H9 (cell line): ENCODE data around the gene ADAM19. TPM values are rescaled to one million over a fixed set of nuclear protein-coding genes. Genes with fewer than 3 reads are reported as not detected.

Experiments
- DNase-seq: peaks from one replicate; pipeline ENCODE4 v3.0.0-alpha.2; 2017
- H2AFZ ChIP-seq: one replicate; pipeline ENCODE4 v1.6.1; 2013; ENCODE audit warnings: mild to moderate bottlenecking, low read length, control low read depth, moderate library complexity
- H2AK5ac ChIP-seq: 2 replicates; pipeline ENCODE4 v1.6.1; 2013; ENCODE audit warnings: low read length, control low read depth, mixed read lengths; ENCODE audit not compliant: insufficient read length
- H2BK120ac ChIP-seq: one replicate; pipeline ENCODE4 v1.6.1; 2013; ENCODE audit warnings: low read depth, mild to moderate bottlenecking, low read length, control low read depth, inconsistent platforms; ENCODE audit not compliant: poor library complexity, severe bottlenecking
- H2BK12ac ChIP-seq: 2 replicates; pipeline ENCODE4 v1.6.1; 2013; ENCODE audit warnings: low read length, control low read depth, mixed read lengths, low read depth; ENCODE audit not compliant: insufficient read length
- H2BK15ac ChIP-seq: 2 replicates; pipeline ENCODE4 v1.6.1; 2013; ENCODE audit warnings: low read depth, low read length, control low read depth
- H2BK20ac ChIP-seq: one replicate; pipeline ENCODE4 v1.6.1; 2013; ENCODE audit warnings: low read depth, mild to moderate bottlenecking, low read length, control low read depth, inconsistent platforms; ENCODE audit not compliant: poor library complexity, severe bottlenecking
- H2BK5ac ChIP-seq: 2 replicates; pipeline ENCODE4 v1.6.1; 2013; ENCODE audit warnings: low read length, control low read depth, mixed read lengths; ENCODE audit not compliant: insufficient read length
- H3K14ac ChIP-seq: 2 replicates; pipeline ENCODE4 v1.6.1; 2013; ENCODE audit warnings: low read length, control low read depth; ENCODE audit not compliant: insufficient read depth
- H3K18ac ChIP-seq: 2 replicates; pipeline ENCODE4 v1.6.1; 2013; ENCODE audit warnings: low read depth, mild to moderate bottlenecking, mixed read lengths, low read length, control low read depth; ENCODE audit not compliant: insufficient read length
- H3K23ac ChIP-seq: 2 replicates; pipeline ENCODE4 v1.6.1; 2013; ENCODE audit warnings: low read length, control low read depth, mixed read lengths, low read depth; ENCODE audit not compliant: insufficient read length
- H3K23me2 ChIP-seq: 2 replicates; pipeline ENCODE4 v1.6.1; 2013; ENCODE audit warnings: low read depth, mild to moderate bottlenecking, mixed read lengths, low read length, control low read depth; ENCODE audit not compliant: insufficient read length, poor library complexity, severe bottlenecking
- H3K27ac ChIP-seq: 2 replicates; pipeline ENCODE4 v1.5.1; 2013; ENCODE audit warnings: low read length, control low read depth, mixed read lengths, low read depth; ENCODE audit not compliant: insufficient read length
- H3K27me3 ChIP-seq: 2 replicates; pipeline ENCODE4 v1.6.1; 2013; ENCODE audit warnings: low read length, control low read depth, inconsistent platforms; ENCODE audit not compliant: insufficient read depth
- H3K4ac ChIP-seq: 2 replicates; pipeline ENCODE4 v1.6.1; 2013; ENCODE audit warnings: low read depth, mild to moderate bottlenecking, control low read depth, inconsistent platforms, low read length, moderate library complexity
- H3K4me1 ChIP-seq: 2 replicates; pipeline ENCODE4 v1.6.1; 2013; ENCODE audit warnings: low read length, control low read depth, inconsistent platforms; ENCODE audit not compliant: insufficient read depth
- H3K4me2 ChIP-seq: 2 replicates; pipeline ENCODE4 v1.6.1; 2013; ENCODE audit warnings: low read length, control low read depth, mixed read lengths; ENCODE audit not compliant: insufficient read length, insufficient read depth
- H3K56ac ChIP-seq: 2 replicates; pipeline ENCODE4 v1.6.1; 2013; ENCODE audit warnings: low read depth, mild to moderate bottlenecking, mixed read lengths, low read length, control low read depth; ENCODE audit not compliant: insufficient read length
- H3K79me1 ChIP-seq: 2 replicates; pipeline ENCODE4 v1.6.1; 2013; ENCODE audit warnings: low read depth, mild to moderate bottlenecking, moderate library complexity, low read length, control low read depth, inconsistent platforms; ENCODE audit not compliant: insufficient read depth, poor library complexity, severe bottlenecking
- H3K79me2 ChIP-seq: 2 replicates; pipeline ENCODE4 v1.6.1; 2013; ENCODE audit warnings: low read length, control low read depth, inconsistent platforms; ENCODE audit not compliant: insufficient read depth
- H3K9ac ChIP-seq: 2 replicates; pipeline ENCODE4 v1.6.1; 2013; ENCODE audit warnings: low read length, control low read depth, mixed read lengths; ENCODE audit not compliant: insufficient read length; ENCODE audit errors: extremely low read depth
- H3K9me3 ChIP-seq: one replicate; pipeline ENCODE4 v1.6.1; 2013; ENCODE audit warnings: low read depth, low read length, inconsistent platforms; ENCODE audit not compliant: control insufficient read depth
- H3T11ph ChIP-seq: one replicate; pipeline ENCODE4 v1.6.1; 2013; ENCODE audit warnings: mild to moderate bottlenecking, low read length, control low read depth, inconsistent platforms
- H4K20me1 ChIP-seq: one replicate; pipeline ENCODE4 v1.6.1; 2013; ENCODE audit not compliant: control insufficient read depth, insufficient read length, insufficient read depth
- H4K5ac ChIP-seq: 2 replicates; pipeline ENCODE4 v1.6.1; 2013; ENCODE audit warnings: low read depth, mild to moderate bottlenecking, mixed read lengths, low read length, control low read depth; ENCODE audit not compliant: insufficient read length
- H4K8ac ChIP-seq: replicated peaks from 2 replicates; pipeline ENCODE4 v1.6.1; 2013; ENCODE audit warnings: low read length, control low read depth, mixed read lengths, low read depth; ENCODE audit not compliant: insufficient read length
- H4K91ac ChIP-seq: 2 replicates; pipeline ENCODE4 v1.6.1; 2013; ENCODE audit warnings: low read depth, mild to moderate bottlenecking, moderate library complexity, mixed read lengths, low read length, control low read depth; ENCODE audit not compliant: insufficient read length
- H3K27ac Mint-ChIP-seq, 3 experiments: 2 replicates in 2 of 3; 3 replicates in 1 of 3; pipeline ENCODE4 v1.8.0; 2020 to 2021; ENCODE audit warnings: mixed read lengths in 3 of 3, mild to moderate bottlenecking in 1 of 3, moderate library complexity in 1 of 3
- H3K27me3 Mint-ChIP-seq: 2 replicates; pipeline ENCODE4 v1.8.0; 2021; ENCODE audit warnings: low read depth, mild to moderate bottlenecking, moderate library complexity, mixed read lengths
- H3K36me3 Mint-ChIP-seq, 3 experiments: 2 replicates in 2 of 3; 3 replicates in 1 of 3; pipeline ENCODE4 v1.8.0; 2020 to 2021; ENCODE audit warnings: low read depth in 3 of 3, mixed read lengths in 3 of 3; ENCODE audit not compliant: insufficient read depth in 1 of 3
- H3K4me1 Mint-ChIP-seq, 2 experiments: 2 replicates each; pipeline ENCODE4 v1.8.0; 2020; ENCODE audit warnings: mixed read lengths in 2 of 2
- H3K4me3 Mint-ChIP-seq, 2 experiments: 2 replicates in 1 of 2; 3 replicates in 1 of 2; pipeline ENCODE4 v1.8.0; 2020 to 2021; ENCODE audit warnings: mild to moderate bottlenecking in 2 of 2, mixed read lengths in 2 of 2, moderate library complexity in 1 of 2
- H3K9me3 Mint-ChIP-seq, 2 experiments: 2 replicates in 1 of 2; 3 replicates in 1 of 2; pipeline ENCODE4 v1.8.0; 2020; ENCODE audit warnings: mild to moderate bottlenecking in 2 of 2, mixed read lengths in 2 of 2, moderate library complexity in 1 of 2
- WGBS: extraction: QIAGEN DNeasy Blood & Tissue Kit; methylation state at CpG from one replicate; pipeline ENCODE4 v1.1.7; 2013; ENCODE audit warnings: missing lambda C conversion rate, low lambda C conversion rate, mixed read lengths; ENCODE audit not compliant: insufficient read length; ENCODE audit errors: extremely low coverage; 5-methylcytosine and 5-hydroxymethylcytosine counted together
- total RNA-seq: library from RNA; stranded (reverse); gene quantifications from 2 replicates; pipeline ENCODE4 v1.2.1, GENCODE V29; 2021
- TF ChIP-seq, protein P1 (sequence below): fragments of 200-600 bp; sonication (generic); conservative IDR thresholded peaks from 3 replicates; pipeline ENCODE4 v1.8.0; 2021; ENCODE audit warnings: antibody characterized with exemption, mild to moderate bottlenecking

The ADAM19 gene
- total RNA-seq, 1 experiment from 2014 or later: 9.9 TPM

GRCh38 chr5:157476702-157477408 is 98.7 kb downstream of the ADAM19 start:
- Mint-ChIP-seq H3K27ac (no peak overlapping the region), H3K27me3 (no peaks in the 10 kb centered on the region), H3K9me3 (no peaks in the 10 kb centered on the region), H3K4me1 (peaks cover 20% of the 10 kb centered on the region in 2 experiments), H3K36me3 (peaks cover 0 to 5% (median 2%) of the 10 kb centered on the region in 3 experiments; a peak in 2 of 7 replicates), H3K4me3 (no peak overlapping the region)
- Histone ChIP-seq H4K8ac (no peak overlapping the region), H2BK120ac (no peak overlapping the region), H2AFZ (no peak overlapping the region), H3K4ac (no peak overlapping the region), H3T11ph (no peak overlapping the region), H2BK15ac (no peak overlapping the region), H4K20me1 (no peaks in the 10 kb centered on the region), H3K14ac (no peak overlapping the region), H4K91ac (no peak overlapping the region), H3K56ac (no peak overlapping the region), H3K23me2 (no peaks in the 10 kb centered on the region), H2AK5ac (no peak overlapping the region), H3K27ac (no peak overlapping the region), H2BK12ac (no peak overlapping the region), H3K79me2 (no peaks in the 10 kb centered on the region), H2BK5ac (no peak overlapping the region), H2BK20ac (no peak overlapping the region), H3K18ac (no peak overlapping the region), H3K9me3 (no peaks in the 10 kb centered on the region), H4K5ac (no peak overlapping the region), H3K23ac (no peak overlapping the region), H3K4me2 (no peak overlapping the region), H3K9ac (no peak overlapping the region), H3K4me1 (peaks cover 5% of the 10 kb centered on the region; the same call in 1 of the 2 replicates), H3K79me1 (no peaks in the 10 kb centered on the region), H3K27me3 (no peaks in the 10 kb centered on the region)
- TF ChIP-seq, protein P1, sequence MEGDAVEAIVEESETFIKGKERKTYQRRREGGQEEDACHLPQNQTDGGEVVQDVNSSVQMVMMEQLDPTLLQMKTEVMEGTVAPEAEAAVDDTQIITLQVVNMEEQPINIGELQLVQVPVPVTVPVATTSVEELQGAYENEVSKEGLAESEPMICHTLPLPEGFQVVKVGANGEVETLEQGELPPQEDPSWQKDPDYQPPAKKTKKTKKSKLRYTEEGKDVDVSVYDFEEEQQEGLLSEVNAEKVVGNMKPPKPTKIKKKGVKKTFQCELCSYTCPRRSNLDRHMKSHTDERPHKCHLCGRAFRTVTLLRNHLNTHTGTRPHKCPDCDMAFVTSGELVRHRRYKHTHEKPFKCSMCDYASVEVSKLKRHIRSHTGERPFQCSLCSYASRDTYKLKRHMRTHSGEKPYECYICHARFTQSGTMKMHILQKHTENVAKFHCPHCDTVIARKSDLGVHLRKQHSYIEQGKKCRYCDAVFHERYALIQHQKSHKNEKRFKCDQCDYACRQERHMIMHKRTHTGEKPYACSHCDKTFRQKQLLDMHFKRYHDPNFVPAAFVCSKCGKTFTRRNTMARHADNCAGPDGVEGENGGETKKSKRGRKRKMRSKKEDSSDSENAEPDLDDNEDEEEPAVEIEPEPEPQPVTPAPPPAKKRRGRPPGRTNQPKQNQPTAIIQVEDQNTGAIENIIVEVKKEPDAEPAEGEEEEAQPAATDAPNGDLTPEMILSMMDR: peak; percentile 87
- peak; percentile 53 for DNase-seq
- WGBS: no CpG with 5 or more reads among the region's 7 CpGs
